Adrenal gland (tissue), 5 donors: ENCODE results near the gene SECTM1.

Experiments
- CTCF ChIP-seq, 6 experiments: fragments of 450-650 bp in 4 of 6; fragments of 200-600 bp in 2 of 6; sonication (generic) in 1 of 6; IDR thresholded peaks; 1 replicate in 5 of 6; 2 replicates in 1 of 6; pipeline versions ENCODE4 v1.5.1 to v1.8.0; 2016 to 2021; ENCODE audit warnings: antibody characterized with exemption in 6 of 6, mild to moderate bottlenecking in 2 of 6, moderate library complexity in 1 of 6
- POLR2A ChIP-seq, 2 donors: fragments of 450-650 bp; IDR thresholded peaks; one replicate each; pipeline ENCODE4 v1.6.1; 2017; ENCODE audit warnings: antibody characterized with exemption in 2 of 2, mild to moderate bottlenecking in 2 of 2, moderate library complexity in 1 of 2
- donor health status: DM: no; HTN: no; CAD: no.

- TF ChIP-seq CTCF (IDR thresholded peaks at IDR 0.05) = no peak
- TF ChIP-seq POLR2A (IDR thresholded peaks at IDR 0.05) = no peak
Observed at GRCh38 chr17:82316651-82317393, 16.7 kb downstream of the SECTM1 start.
